ENCODE data around the gene CARD11.

- TF ChIP-seq CTCF (IDR thresholded peaks at IDR 0.05): no peak
- TF ChIP-seq EZH2 (IDR thresholded peaks at IDR 0.05; ENCODE audit: borderline replicate concordance, insufficient read depth, low read depth, low read length, poor library complexity, severe bottlenecking): no peak
These were observed 138.6 kb downstream of the CARD11 start for GRCh38 chr7:2905027-2905426.
